GM18907 (cell line): Measurements from ENCODE around the gene TBC1D22A.

Experiments used
- ATAC-seq: cut with Tn5 transposase; IDR thresholded peaks from one replicate; pipeline ENCODE4 v1.9.1; 2021; ENCODE audit warnings: mild to moderate bottlenecking, moderate library complexity; ENCODE audit not compliant: unreplicated experiment

Gene TBC1D22A

GRCh38 chr22:47144076-47144765 lies 381.8 kb downstream of the TBC1D22A start:
- ATAC-seq: no peak

- no peak for ATAC-seq
Measured at GRCh38 chr22:47144791-47145425, 382.5 kb downstream of the TBC1D22A start.

- ATAC-seq: no peak
Measured at GRCh38 chr22:47145883-47146282, 383.4 kb downstream of the TBC1D22A start.

GRCh38 chr22:47146391-47146790 lies 383.9 kb downstream of the TBC1D22A start:
- ATAC-seq: no peak

GRCh38 chr22:47146941-47147340 lies 384.5 kb downstream of the TBC1D22A start:
- ATAC-seq: no peak

GRCh38 chr22:47147572-47147971 lies 385.1 kb downstream of the TBC1D22A start:
- ATAC-seq: no peak

GRCh38 chr22:47148510-47148909 lies 386.1 kb downstream of the TBC1D22A start:
- no peak for ATAC-seq

GRCh38 chr22:47148956-47149728 lies 386.7 kb downstream of the TBC1D22A start:
- no peak for ATAC-seq

- ATAC-seq: no peak
Measured at GRCh38 chr22:47149976-47150375, 387.5 kb downstream of the TBC1D22A start.

GRCh38 chr22:47150426-47150825 lies 388.0 kb downstream of the TBC1D22A start:
- ATAC-seq: no peak

GRCh38 chr22:47151064-47151463 lies 388.6 kb downstream of the TBC1D22A start:
- ATAC-seq: no peak

- no peak for ATAC-seq
Measured at GRCh38 chr22:47151490-47151889, 389.0 kb downstream of the TBC1D22A start.

GRCh38 chr22:47152236-47152635 lies 389.8 kb downstream of the TBC1D22A start:
- no peak for ATAC-seq

GRCh38 chr22:47152938-47153337 lies 390.5 kb downstream of the TBC1D22A start:
- no peak for ATAC-seq

GRCh38 chr22:47153854-47154525 lies 391.5 kb downstream of the TBC1D22A start:
- ATAC-seq: no peak

- ATAC-seq: no peak
Measured at GRCh38 chr22:47154621-47155081, 392.2 kb downstream of the TBC1D22A start.

GRCh38 chr22:47155131-47155885 lies 392.9 kb downstream of the TBC1D22A start:
- ATAC-seq: no peak

- ATAC-seq: no peak
Measured at GRCh38 chr22:47155912-47156311, 393.5 kb downstream of the TBC1D22A start.

- ATAC-seq: no peak
Measured at GRCh38 chr22:47156352-47157092, 394.1 kb downstream of the TBC1D22A start.

GRCh38 chr22:47157093-47157420 lies 394.6 kb downstream of the TBC1D22A start:
- no peak for ATAC-seq
